Stomach (tissue), 4 donors: Measurements from ENCODE around the gene ADH1C.
A peak's percentile ranks its signal among the peaks of the same experiment; 100 is the strongest.

Source experiments
- POLR2A ChIP-seq, 4 donors: fragments of 450-650 bp; IDR thresholded peaks; one replicate each; pipeline ENCODE4 v1.6.1; 2016; ENCODE audit warnings: antibody characterized with exemption in 4 of 4, control low read depth in 2 of 4, mild to moderate bottlenecking in 1 of 4, moderate library complexity in 1 of 4
- POLR2AphosphoS5 ChIP-seq, 3 donors: sonication (generic); formaldehyde crosslinking; IDR thresholded peaks; one replicate each; pipeline ENCODE4 v1.6.1; 2016; ENCODE audit warnings: antibody characterized with exemption in 3 of 3
- TF ChIP-seq, protein P1 (sequence below), 7 experiments: fragments of 450-650 bp in 4 of 7; fragments of 200-600 bp in 3 of 7; sonication (generic) in 3 of 7; IDR thresholded peaks; one replicate each; pipeline ENCODE4 v1.5.1; 2016 to 2019; ENCODE audit warnings: antibody characterized with exemption in 7 of 7, control low read depth in 2 of 7, mild to moderate bottlenecking in 1 of 7

DNA sequence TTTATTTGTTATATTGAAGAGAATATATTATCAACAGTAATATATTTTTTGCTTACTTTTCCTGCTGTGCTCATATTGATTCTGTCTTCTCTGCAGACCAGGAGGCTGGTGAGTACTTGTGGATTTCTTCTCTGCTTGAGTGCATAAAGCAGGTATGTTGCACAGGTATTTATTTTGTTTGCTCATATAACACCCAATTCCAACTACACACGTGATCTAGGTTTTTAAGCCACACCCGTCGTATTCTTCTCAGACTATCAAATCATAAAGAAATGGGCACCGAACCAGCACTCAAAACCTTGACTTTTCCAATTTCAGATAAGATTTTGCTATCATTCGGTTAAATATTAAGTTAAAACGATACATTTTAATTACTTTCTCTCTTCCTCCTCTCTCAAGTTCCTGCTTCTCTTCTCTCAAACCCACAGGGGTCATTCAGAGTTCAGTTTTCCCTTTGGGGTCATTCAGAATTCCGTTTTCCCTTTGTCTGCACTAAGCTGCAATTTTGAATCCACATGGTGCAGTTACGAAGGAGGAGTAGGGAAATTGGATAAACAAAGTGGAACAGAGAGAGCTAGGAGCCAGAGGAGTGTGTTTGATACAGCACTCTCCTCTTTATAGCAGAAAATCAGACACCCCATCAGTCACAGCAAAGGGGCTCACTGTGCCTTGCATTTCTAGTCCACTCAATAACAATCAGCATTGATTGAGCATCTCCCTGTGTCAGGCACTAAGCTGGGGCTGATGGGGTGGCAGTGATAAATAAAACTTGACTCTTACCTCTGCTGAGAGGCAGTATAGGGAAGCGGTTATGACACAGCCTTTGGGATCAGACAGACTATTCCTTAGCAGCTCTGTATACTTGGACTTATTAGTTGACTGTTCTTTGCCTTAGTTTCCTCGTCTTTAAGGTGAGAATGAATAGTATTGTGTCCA lies at the start of gene ADH1C:
- TF ChIP-seq, protein P1, sequence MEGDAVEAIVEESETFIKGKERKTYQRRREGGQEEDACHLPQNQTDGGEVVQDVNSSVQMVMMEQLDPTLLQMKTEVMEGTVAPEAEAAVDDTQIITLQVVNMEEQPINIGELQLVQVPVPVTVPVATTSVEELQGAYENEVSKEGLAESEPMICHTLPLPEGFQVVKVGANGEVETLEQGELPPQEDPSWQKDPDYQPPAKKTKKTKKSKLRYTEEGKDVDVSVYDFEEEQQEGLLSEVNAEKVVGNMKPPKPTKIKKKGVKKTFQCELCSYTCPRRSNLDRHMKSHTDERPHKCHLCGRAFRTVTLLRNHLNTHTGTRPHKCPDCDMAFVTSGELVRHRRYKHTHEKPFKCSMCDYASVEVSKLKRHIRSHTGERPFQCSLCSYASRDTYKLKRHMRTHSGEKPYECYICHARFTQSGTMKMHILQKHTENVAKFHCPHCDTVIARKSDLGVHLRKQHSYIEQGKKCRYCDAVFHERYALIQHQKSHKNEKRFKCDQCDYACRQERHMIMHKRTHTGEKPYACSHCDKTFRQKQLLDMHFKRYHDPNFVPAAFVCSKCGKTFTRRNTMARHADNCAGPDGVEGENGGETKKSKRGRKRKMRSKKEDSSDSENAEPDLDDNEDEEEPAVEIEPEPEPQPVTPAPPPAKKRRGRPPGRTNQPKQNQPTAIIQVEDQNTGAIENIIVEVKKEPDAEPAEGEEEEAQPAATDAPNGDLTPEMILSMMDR (IDR thresholded peaks at IDR 0.05): no peak
- TF ChIP-seq POLR2AphosphoS5 (IDR thresholded peaks at IDR 0.05) (peak in 2 of 3 donors; percentile 63 to 73), POLR2A (IDR thresholded peaks at IDR 0.05) (no peak)
